ENCODE results near the gene EYS. TPM values are rescaled to one million over a fixed set of nuclear protein-coding genes. Genes with fewer than 3 reads are reported as not detected.

EYS gene
- total and polyA plus RNA-seq, 9 of the 15 experiments (the other 6 are each of a cell fraction or from before 2014, with no cell fraction given): 0.03 to 0.36 (median 0.10) TPM; not detected in 2

DNA sequence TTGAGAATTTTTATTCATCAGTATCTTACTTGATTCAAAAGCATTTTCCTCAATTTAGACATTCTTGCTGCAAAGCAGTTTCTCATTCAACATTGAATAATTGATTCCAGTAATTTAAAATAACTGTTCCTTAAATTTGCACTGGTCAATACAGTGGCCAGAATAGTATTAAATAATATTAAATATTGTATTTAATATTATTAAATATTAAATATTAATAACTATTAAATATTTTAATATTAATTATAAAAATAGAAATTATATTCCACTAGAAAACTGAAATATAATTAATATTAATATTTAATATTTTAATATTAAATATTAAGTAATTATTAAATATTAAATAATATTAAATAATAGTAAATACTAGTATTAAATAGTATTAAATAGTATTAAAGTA lies 758.8 kb downstream of the EYS start:
- no peaks in the 10 kb centered on the region for H3K79me2 ChIP-seq (ENCODE audit: control insufficient read depth, insufficient read depth, low read length)

More for the DNA sequence above, 758.8 kb downstream of the EYS start:
- intact Hi-C loops (cut with micrococcal nuclease): no loop called here
- BruUV-seq (replicated peaks): no TSS peak
- CTCF ChIA-PET (ENCODE audit: low intra/inter-chr PET ratio): no interaction called here
- Histone ChIP-seq H3K4me3 (no peak overlapping the region), H4K20me1 (replicated peaks; ENCODE audit: control insufficient read depth, insufficient read depth, low read length) (no peaks in the 10 kb centered on the region), H3K9me1 (ENCODE audit: control insufficient read depth, insufficient read depth, low read length) (no peaks in the 10 kb centered on the region), H2AFZ (ENCODE audit: low read depth, low read length) (no peak overlapping the region), H3K27ac (ENCODE audit: extremely low read depth, low read depth, low read length) (no peak overlapping the region), H3K4me1 (replicated peaks in 1 of 2; ENCODE audit: control insufficient read depth in 2 of 2, insufficient read depth in 2 of 2, low read length in 2 of 2) (no peaks in the 10 kb centered on the region), H3K36me3 (ENCODE audit: control insufficient read depth, insufficient read depth, low read length) (no peaks in the 10 kb centered on the region), H3K9ac (ENCODE audit: insufficient read depth in 1 of 2, low read depth in 2 of 2, low read length in 2 of 2) (no peak overlapping the region), H3K9me3 (replicated peaks; ENCODE audit: control insufficient read depth, insufficient read depth, low read depth, low read length) (no peaks in the 10 kb centered on the region), H3K27me3 (ENCODE audit: control insufficient read depth in 2 of 2, insufficient read depth in 2 of 2, low read length in 2 of 2) (no peaks in the 10 kb centered on the region), H3K4me2 (ENCODE audit: insufficient read depth, low read length) (no peak overlapping the region)
- DNase-seq (ENCODE audit: extremely low read depth in 1 of 4, low spot score in 3 of 4) (no peak), ATAC-seq (no peak), FAIRE-seq (no peak)
- POLR2A ChIA-PET: no interaction called here
- in situ Hi-C loops (cut with MboI): no loop called here
- TF ChIP-seq RNF219 (CRISPR knock-in tag; IDR thresholded peaks at IDR 0.05): no peak
- no peak for TF ChIP-seq NFYB (IDR thresholded peaks at IDR 0.05; ENCODE audit: extremely low read depth, insufficient read length)
- TF ChIP-seq SPI1 (IDR thresholded peaks at IDR 0.05; ENCODE audit: borderline replicate concordance, low read depth, low read length): no peak
